Activated CD4-positive, CD25-positive, alpha-beta regulatory T cell treated with anti-CD3 and anti-CD28 coated beads, Interleukin-2, amount 50 U/mL, for 24 hours (primary cell): ENCODE data around the gene THOC6.
"Not testable (repeated sequence)": the region's sequence is repeated elsewhere in the genome, so short reads cannot be mapped to it uniquely, and the experiment has no call there.

Source experiments
- ATAC-seq, 2 donors: fragments of 150-1000 bp; cut with Tn5 transposase; one replicate each; pipeline ENCODE4 v1.10.0; 2021; ENCODE audit warnings: mild to moderate bottlenecking in 1 of 2, moderate library complexity in 1 of 2

Gene THOC6

DNA sequence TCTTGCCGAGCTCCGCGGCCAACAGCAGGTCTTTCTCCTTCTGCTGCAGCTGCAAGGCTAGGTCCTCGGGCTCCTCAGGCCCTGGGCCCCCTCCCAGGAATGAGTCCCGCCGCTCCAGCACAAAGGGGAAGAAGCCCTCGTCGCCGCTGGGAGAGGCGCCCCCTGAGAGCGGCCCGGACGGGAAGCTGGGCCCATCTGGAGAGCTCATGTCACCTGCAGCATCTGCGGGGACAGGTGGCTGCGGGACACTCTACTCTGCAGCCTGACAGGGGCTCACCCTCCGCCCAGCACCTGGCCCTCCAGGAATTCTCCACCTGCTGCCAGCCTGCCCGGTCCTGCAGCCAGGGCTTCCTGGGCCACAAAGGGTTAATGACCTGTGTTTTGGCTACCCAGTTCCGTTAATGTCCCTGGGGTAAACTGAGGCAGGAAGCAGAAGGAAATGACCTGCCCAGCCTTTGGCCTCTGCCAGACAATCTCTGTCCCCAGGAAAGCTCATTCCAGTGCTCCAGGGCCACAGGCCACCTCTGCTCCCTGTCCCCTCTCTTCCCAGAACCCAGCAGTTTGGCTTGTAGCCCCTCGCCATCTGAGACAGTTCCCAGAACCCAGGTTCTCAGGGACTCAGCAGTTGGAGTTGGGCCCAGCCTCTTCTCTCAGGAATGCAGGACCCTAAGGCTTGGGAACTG is 11.6 kb downstream of the THOC6 start:
- no peak for ATAC-seq

- no peak for ATAC-seq
Measured at GRCh38 chr16:3035972-3036725, 12.3 kb downstream of the THOC6 start.

DNA sequence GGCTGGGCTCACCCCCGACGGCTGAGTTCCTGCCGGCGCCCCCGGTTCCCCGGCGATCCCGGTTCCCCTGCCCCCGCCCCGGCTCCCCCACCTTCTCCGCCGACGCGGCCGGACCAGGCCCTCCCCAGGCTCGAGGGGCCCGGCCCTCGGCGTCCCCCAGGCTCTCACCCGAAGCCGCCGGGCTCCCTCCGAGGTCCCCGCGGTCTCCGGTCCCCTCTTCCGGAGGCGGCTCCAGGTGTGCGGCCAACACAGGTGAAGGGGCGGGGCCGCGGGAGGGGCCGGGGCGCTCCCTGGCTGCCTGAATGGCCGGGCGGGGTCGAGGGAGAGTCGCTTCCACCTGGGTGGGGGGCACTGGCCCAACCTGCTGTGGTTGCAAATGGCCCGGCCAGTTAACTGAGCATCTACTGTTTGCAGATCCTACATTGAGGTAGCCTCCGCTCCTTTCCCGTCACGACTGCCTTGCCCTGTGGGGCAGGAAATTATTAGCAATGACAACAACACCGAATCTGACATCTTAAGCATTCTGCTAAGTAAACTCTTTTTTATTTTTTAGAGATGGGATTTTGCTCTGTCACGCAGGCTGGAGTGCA is 13.0 kb downstream of the THOC6 start, which contains the start of gene BICDL2:
BICDL2 (minus strand) TSS at position 219 of the 590 bp plus-strand sequence. CDS start 1,448 bp downstream, outside the sequence.
- no peak for ATAC-seq

DNA sequence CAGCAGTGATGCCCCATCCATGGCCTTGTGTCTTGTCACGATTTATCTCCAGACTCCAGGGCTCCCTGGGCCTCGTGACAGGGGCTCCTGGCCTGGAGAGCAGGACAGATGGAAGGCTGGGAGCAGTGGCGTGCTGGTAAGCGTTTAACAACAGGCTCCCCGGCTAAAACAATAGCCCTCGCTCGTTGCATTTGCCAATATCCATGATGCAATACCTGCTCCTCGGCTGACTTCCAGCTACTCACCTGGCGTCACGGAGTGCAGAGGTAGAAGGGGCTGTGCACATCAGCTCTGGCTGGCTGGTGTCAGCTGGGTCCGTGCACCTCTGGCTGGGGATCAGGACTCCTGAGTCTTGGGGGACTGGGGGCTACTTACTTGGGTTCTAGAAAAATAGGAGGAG is 14.4 kb downstream of the THOC6 start:
- no peak for ATAC-seq

DNA sequence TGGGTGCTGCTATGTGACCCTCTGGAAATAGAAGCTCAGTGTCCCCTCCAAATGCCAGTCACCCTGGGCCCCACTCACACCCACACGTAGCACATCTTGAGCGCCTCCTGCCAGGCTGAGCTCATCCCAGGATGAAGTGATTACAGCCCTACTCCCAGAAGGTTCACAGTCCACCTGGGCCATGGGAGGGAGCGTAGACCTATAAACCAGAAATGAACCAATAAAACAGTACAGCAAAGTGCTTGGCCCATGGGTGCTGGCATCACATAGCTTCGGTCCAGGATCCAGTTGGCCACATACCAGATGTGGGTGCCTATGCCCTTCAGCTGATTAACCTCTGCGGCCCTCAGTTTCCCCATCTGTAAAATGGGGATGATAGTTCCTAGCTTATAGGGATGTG is 15.1 kb downstream of the THOC6 start:
- no peak for ATAC-seq

GRCh38 chr16:3042376-3042775 is 18.5 kb downstream of the THOC6 start:
- ATAC-seq: no peak

DNA sequence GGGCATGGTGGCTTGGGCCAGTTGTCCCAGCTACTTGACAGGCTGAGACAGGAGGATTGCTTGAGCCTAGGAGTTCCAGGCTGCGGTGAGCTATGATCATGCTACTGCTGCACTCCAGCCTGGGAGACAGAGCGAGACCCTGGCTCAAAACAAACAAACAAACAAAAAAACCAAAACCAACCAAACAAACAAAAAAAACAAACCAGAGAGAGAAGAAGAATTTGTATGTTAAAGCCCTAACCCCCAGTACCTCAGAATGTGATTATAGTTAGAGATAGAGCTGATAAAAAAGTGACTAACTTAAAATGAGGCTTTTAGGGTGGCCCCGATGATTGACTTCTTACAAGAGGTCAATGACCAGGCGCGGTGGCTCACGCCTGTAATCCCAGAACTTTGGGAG is 20.9 kb downstream of the THOC6 start:
- no peak for ATAC-seq

DNA sequence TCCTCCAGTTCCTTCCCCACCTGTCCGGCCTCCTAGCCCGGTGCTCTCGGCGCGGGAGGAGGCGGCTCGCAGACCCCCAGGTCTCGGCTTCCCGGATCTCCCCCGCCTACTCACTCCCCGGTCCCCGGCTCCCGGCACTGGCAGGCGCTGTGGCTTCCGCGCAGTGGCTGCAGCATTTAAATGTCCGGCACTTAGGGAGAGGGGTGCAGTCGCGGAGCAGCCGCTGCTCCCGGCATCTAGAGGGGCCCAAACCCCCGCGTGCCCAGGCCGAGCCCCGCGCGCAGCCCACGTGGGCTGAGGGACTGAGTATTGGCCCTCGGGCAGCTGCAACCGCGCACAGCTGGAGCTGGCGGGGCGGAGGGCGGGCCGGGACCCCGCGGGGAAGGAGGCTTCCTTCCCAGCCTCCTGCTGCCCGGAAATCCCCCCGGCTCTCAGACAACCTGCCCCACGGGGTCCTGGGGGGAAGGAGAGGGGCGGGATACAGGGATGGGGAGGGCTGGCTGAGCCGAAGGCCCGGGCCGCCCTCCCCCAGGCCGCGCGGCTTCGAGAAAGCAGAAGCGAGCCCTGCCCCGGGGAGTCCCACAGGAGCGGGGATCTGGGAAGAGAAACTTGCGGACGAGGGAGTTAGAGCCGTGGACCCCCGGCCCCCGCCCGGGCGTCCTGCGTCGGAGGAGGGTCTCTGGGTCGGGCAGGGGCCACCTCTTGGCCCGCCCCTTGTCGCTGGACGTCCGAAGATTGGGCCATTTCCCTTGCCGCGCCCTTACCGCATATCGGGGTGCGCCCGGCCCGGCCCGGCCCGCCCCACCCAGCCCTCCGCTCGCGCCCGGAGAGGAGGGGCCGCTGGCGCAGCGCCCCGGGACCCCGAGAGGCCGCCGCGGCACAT is 22.2 kb downstream of the THOC6 start, which contains the start of gene MMP25:
MMP25 (plus strand) TSS at position 804 of the 883 bp plus-strand sequence. CDS start 357 bp downstream, outside the sequence.
- peak; percentile 14 to 32 for ATAC-seq

GRCh38 chr16:3046641-3047386 is 23.0 kb downstream of the THOC6 start:
- peak; percentile 36 to 42 for ATAC-seq

DNA sequence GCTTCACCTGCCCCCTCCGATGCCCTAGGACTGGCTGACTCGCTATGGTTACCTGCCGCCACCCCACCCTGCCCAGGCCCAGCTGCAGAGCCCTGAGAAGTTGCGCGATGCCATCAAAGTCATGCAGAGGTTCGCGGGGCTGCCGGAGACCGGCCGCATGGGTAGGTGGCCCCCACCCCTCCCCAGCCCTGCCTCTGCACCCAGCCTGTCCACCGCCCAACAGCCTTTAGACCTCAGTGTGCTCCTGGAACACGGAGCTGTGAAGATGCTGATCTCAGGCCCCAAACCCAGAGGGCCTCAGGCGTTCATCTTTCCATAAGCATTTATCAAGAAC is 23.5 kb downstream of the THOC6 start:
- ATAC-seq: no peak

DNA sequence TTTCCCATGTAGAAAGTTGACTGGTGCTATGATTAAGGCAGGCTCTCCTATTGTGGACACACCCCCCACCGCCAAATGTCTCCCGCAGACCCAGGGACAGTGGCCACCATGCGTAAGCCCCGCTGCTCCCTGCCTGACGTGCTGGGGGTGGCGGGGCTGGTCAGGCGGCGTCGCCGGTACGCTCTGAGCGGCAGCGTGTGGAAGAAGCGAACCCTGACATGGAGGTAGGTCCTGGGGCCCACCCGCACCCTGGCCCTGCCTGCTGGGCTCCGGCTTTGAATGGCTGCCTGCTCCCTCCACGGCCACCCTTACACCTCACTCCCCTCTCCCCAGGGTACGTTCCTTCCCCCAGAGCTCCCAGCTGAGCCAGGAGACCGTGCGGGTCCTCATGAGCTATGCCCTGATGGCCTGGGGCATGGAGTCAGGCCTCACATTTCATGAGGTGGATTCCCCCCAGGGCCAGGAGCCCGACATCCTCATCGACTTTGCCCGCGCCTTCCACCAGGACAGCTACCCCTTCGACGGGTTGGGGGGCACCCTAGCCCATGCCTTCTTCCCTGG is 26.2 kb downstream of the THOC6 start:
- ATAC-seq: no peak

DNA sequence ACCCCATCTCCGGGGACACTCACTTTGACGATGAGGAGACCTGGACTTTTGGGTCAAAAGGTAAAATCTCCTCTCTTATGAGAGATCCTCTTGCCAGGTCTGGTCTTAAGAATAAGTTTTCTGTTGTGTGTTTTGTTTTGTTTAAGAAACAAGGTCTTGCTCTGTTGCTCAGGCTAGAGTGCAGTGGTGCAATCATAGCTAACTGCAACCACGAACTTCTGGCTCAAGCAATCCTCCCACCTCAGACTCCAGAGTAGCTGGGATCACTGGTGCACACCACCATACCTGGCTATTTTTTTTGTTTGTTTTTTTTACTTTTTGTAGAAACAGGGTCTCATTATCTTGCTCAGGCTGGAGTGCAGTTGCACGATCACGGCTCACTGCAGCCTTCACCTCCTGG is 26.7 kb downstream of the THOC6 start:
- no peak for ATAC-seq

- no peak for ATAC-seq
Measured at GRCh38 chr16:3051009-3051408, 27.2 kb downstream of the THOC6 start.

DNA sequence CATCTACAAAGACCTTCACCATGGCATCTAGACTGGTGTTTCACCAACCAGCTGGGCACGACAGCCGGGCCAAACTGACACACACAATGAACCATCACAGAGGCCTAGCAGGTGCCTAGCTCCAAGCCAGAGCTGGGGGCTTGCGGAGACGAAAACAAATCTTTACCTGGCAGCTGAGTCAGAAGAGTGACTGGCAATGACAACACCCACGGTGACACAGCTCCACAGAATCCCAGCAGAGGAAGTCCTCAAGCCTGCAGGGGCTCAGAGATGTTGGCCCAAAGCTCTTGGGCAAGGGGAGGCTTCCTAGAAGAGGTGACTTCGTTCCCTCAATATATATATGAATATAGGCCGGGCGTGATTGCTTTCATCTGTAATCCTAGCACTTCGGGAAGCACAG is 27.7 kb downstream of the THOC6 start:
- ATAC-seq: no peak

GRCh38 chr16:3052571-3053329 is 28.9 kb downstream of the THOC6 start:
- peak; percentile 69 to 70 for ATAC-seq

DNA sequence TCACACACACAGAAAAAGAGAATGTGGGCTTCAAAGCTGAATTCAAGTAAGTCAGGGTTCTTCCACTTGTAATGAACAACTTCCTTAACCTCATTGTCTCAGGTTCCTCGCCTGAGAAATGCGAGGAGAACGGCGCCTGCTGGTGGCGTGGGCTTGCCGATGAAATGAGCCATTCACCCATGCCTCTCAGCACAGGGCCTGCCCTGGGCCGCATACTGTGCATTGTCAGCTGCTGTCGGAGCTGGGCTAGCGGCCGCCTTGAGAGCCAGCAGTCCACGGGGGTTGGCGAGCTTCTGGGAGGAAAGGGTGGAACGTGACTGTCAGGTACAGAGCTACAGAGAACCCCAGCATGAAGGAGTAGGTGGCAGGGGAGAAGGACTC is 29.5 kb downstream of the THOC6 start:
- ATAC-seq: peak; percentile 64 to 66

- ATAC-seq: no peak
Measured at GRCh38 chr16:3054965-3055733, 31.3 kb downstream of the THOC6 start.

DNA sequence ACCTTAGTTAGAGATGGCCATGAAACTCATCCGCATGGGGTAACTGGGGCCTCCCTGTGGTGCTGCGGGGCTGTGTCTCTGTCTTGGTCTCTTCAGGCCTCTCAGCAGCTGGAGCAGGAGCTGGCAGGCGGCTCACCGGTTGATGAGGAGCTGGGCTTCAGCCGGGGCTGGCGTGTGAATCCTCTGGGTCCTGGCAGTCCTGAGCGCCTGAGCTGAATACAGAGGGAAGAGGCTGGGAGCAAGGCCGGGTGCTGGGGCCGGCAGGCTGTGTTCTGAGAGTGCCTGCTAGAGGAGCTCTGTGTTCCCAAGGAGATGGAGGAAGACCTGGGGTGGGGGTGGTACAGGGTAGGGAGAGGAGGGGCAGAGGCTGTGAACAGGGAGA is 31.9 kb downstream of the THOC6 start:
- not testable (repeated sequence) for ATAC-seq

GRCh38 chr16:3056336-3057180 is 32.7 kb downstream of the THOC6 start:
- ATAC-seq: no peak
